Right lobe of liver (tissue), 6 donors: ENCODE data around the gene THEM4. TPM values are rescaled to one million over a fixed set of nuclear protein-coding genes. Genes with fewer than 3 reads are reported as not detected.

Experiments
- ATAC-seq, 4 donors: fragments of 200-7000 bp; cut with Tn5 transposase; one replicate each; pipeline ENCODE4 v1.9.1; 2020; ENCODE audit warnings: mild to moderate bottlenecking in 4 of 4, moderate library complexity in 4 of 4
- DNase-seq, 3 donors: peaks; one replicate each; pipeline ENCODE4 v3.0.0-alpha.2; 2020
- H3K27ac ChIP-seq, 3 donors: fragments of 200-600 bp; one replicate each; pipeline ENCODE4 v1.8.0; 2022
- H3K27me3 ChIP-seq, 2 donors: fragments of 200-600 bp; one replicate each; pipeline ENCODE4 v1.8.0; 2022
- H3K36me3 ChIP-seq, 4 donors: fragments of 200-600 bp; sonication (generic) in 1 of 4; one replicate each; pipeline versions ENCODE4 v1.5.1 to v1.8.0; 2017 to 2022; ENCODE audit warnings: control low read depth in 1 of 4
- H3K4me1 ChIP-seq, 4 donors: fragments of 200-600 bp; sonication (generic) in 1 of 4; one replicate each; pipeline versions ENCODE4 v1.5.1 to v1.8.0; 2017 to 2022; ENCODE audit warnings: control low read depth in 1 of 4
- H3K4me3 ChIP-seq, 3 donors: fragments of 200-600 bp; one replicate each; pipeline ENCODE4 v1.8.0; 2022
- H3K9me3 ChIP-seq, 4 donors: fragments of 200-600 bp; sonication (generic) in 1 of 4; one replicate each; pipeline versions ENCODE4 v1.5.1 to v1.8.0; 2017 to 2022; ENCODE audit warnings: control low read depth in 1 of 4
- POLR2A ChIP-seq: fragments of 450-650 bp; IDR thresholded peaks from one replicate; pipeline ENCODE4 v1.6.1; 2017; ENCODE audit warnings: antibody characterized with exemption, mild to moderate bottlenecking
- WGBS: methylation state at CpG from one replicate; pipeline ENCODE4 v1.1.6; 2018; ENCODE audit warnings: low coverage, low lambda C conversion rate; ENCODE audit not compliant: insufficient coverage; ENCODE audit errors: missing lambda C conversion rate; 5-methylcytosine and 5-hydroxymethylcytosine counted together
- intact Hi-C, 2 donors: fragments of 100-400 bp; cut with DNase I; formaldehyde crosslinking; loops; one replicate each; pipeline versions ENCODE4 v1.11.2 to v1.14.1; 2022
- total RNA-seq, 6 experiments: library from RNA; depleted of rRNA in 2 of 6; stranded (reverse); fragments of >200 nt in 2 of 6; fragmentation: NEBNext Ultra II Directional in 3 of 6; extraction: Animal tissue kit (Norgen Biotek cat#: 25700) in 3 of 6; gene quantifications; one replicate each; pipeline versions ENCODE4 v1.1.0 to v1.2.4, GENCODE V29; 2016 to 2023
- TF ChIP-seq, protein P1 (sequence below), 4 donors: fragments of 200-600 bp in 3 of 4; fragments of 450-650 bp in 1 of 4; IDR thresholded peaks; one replicate each; pipeline versions ENCODE4 v1.5.1 to v1.8.0; 2016 to 2022; ENCODE audit warnings: antibody characterized with exemption in 4 of 4, mild to moderate bottlenecking in 2 of 4
- donor health status: DM: no; HTN: yes; CAD: no.
- donor health status: DM: no; HTN: no; CAD: no.
- donor health status: DM: no; HTN: no; CAD: no.
- donor health status: DM: no; HTN: yes; CAD: no.
- donor health status: DM: no; HTN: yes; CAD: no.

THEM4 gene
- total RNA-seq, 6 experiments from 2014 or later: 8.5 to 19.1 (median 9.2) TPM

DNA sequence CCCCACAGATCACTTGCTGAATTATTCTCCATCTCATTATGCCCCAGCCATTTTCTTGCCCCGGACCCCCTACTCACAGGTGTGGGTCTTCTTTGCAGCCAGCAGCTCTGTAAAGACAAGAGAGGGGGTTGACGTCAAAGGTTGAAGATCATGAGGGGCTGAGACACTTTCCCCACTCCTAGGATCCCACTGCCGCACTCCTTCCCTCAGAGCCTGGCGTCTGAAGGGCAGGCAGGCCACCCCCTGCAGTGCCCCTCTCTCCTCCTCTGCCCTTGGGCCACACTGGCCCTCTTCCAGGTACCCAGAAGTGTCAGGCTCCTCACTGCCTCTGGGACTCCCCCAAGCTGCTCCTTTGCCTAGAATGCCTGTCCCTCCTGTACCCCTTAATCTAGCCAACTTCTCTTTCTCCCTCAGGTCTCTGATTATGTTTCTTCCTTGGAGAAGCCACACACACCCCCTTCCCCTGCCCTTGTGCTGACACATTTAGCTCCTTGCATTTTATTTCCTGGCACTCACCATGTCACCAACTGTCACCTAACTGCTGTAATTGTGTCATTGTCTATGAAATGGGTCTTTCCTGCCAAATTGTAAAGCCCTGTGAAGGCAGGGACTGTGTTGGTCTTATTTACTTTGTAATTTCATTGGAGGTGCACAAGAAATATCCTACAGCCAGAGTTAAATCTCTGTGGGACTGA lies 79.8 kb downstream of the THEM4 start:
- ATAC-seq (no peak), DNase-seq (peak in 1 of 3 donors; percentile 13)
- no peaks in the 10 kb centered on the region for H3K9me3 ChIP-seq
- peaks cover 0 to 4% (median 1%) of the 10 kb centered on the region in 4 donors for H3K36me3 ChIP-seq
- H3K4me1 ChIP-seq: peaks cover 0 to 75% (median 27%) of the 10 kb centered on the region in 4 donors
- H3K27me3 ChIP-seq: no peaks in the 10 kb centered on the region
- TF ChIP-seq, protein P1, sequence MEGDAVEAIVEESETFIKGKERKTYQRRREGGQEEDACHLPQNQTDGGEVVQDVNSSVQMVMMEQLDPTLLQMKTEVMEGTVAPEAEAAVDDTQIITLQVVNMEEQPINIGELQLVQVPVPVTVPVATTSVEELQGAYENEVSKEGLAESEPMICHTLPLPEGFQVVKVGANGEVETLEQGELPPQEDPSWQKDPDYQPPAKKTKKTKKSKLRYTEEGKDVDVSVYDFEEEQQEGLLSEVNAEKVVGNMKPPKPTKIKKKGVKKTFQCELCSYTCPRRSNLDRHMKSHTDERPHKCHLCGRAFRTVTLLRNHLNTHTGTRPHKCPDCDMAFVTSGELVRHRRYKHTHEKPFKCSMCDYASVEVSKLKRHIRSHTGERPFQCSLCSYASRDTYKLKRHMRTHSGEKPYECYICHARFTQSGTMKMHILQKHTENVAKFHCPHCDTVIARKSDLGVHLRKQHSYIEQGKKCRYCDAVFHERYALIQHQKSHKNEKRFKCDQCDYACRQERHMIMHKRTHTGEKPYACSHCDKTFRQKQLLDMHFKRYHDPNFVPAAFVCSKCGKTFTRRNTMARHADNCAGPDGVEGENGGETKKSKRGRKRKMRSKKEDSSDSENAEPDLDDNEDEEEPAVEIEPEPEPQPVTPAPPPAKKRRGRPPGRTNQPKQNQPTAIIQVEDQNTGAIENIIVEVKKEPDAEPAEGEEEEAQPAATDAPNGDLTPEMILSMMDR (IDR thresholded peaks at IDR 0.05): no peak
- no peak for TF ChIP-seq POLR2A
- intact Hi-C loops: no loop called here
- H3K4me3 ChIP-seq: no peak overlapping the region
- WGBS: 21% methylated on average over 2 of the region's 4 CpGs
- no peak overlapping the region for H3K27ac ChIP-seq

DNA sequence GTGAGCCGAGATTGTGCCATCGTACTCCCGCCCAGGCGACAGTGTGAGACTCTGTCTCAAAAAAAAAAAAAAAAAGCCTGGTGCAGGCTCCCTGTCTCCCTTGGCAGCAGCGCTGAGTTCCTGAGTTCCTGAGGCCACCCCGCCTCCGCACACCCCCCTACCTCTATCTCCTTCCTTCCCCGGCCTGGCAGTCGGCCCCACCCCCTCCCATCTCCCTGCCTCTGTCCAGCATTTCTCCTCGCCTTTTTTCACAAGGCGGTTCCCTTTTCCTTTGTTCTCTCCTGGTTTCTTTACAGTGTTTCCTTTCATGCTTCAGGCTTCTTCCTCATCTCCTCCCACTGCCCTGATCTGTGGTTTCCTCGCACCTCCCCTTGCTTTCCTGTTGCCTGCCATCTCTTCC lies 80.4 kb downstream of the THEM4 start:
- no peak for TF ChIP-seq POLR2A
- TF ChIP-seq, protein P1 (IDR thresholded peaks at IDR 0.05): no peak
- no peak overlapping the region for H3K27ac ChIP-seq
- 2% methylated on average over 5 of the region's 12 CpGs for WGBS
- ATAC-seq (peak in 1 of 4 donors; percentile 3), DNase-seq (peak in 2 of 3 donors; percentile 62 to 69)
- H3K4me1 ChIP-seq: peaks cover 0 to 69% (median 25%) of the 10 kb centered on the region in 4 donors
- H3K9me3 ChIP-seq: no peaks in the 10 kb centered on the region
- H3K27me3 ChIP-seq: no peaks in the 10 kb centered on the region
- no peak overlapping the region for H3K4me3 ChIP-seq
- H3K36me3 ChIP-seq: peaks cover 0 to 4% (median 1%) of the 10 kb centered on the region in 4 donors
- intact Hi-C loops: no loop called here

DNA sequence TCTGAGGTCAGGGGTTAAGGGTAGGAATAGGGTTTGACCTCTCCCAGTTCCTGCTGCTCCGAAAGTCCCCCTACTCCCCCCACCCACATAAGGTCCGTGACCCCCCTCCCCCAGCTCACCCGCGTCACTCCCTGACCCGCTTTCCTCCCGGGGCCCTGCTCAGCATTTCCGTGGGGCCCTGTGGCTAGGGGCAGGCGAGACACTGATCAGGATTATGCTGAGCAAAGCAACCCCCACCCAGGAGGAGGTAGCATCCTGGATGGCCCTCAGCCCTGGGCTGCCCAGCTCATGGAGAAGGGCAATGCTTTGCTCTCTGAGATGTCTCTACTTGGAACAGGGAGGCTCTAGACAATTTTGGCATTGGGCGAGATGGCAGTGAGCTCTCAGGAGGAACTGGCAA lies 81.5 kb downstream of the THEM4 start:
- H3K4me1 ChIP-seq: peaks cover 0 to 60% (median 20%) of the 10 kb centered on the region in 4 donors
- no peak overlapping the region for H3K4me3 ChIP-seq
- ATAC-seq (no peak), DNase-seq (peak in 1 of 3 donors; percentile 26)
- WGBS: 18% methylated on average over 6 of the region's 9 CpGs
- H3K27me3 ChIP-seq: no peaks in the 10 kb centered on the region
- peaks cover 0 to 4% (median 1%) of the 10 kb centered on the region in 4 donors for H3K36me3 ChIP-seq
- H3K9me3 ChIP-seq: no peaks in the 10 kb centered on the region
- intact Hi-C loops: no loop called here
- no peak overlapping the region for H3K27ac ChIP-seq
- TF ChIP-seq, protein P1 (IDR thresholded peaks at IDR 0.05): no peak
- TF ChIP-seq POLR2A: no peak

DNA sequence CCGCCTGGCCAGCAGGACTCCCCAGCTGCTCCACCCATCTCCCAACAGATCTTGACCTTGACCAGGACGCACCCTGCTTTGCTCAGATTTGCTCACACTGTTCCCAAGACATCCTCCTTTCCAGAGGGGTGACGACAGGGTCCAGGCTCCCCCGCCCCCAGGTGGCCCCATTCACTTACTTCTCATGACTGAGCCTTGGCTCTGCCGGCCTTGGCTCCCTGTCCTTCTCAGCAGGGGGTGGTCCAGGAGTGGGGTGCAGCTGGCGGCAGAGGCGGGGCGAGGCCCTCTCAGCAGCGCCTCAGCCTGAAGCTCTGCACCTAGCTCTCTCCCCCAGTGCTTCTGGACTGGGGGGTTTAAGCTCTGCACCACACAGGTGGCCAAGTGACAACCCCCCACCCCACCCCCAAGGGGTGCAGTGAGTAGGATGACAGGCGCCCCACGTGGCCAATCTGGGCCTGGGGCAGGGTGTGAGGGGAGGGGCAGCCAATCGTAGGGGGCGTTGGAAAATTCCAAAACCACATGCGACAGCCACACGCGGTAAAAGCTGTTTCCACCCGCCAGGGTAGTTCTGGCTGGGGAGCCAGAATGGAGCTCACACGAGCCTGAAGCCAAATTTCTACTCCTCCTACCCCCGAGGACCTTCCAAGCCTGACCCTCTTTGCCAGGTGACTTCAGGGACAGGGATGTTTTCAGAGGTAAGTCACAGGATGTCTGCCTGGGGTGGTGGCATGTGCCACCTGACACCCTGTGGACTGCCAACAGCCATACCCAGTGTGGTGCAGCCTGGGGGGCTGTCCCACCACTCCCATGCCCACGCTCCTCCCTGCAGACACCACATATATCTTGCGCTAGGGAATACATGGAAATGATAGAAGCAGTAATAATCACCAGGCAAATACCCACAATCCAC lies 83.3 kb downstream of the THEM4 start:
- ATAC-seq (no peak), DNase-seq (peak in 1 of 3 donors; percentile 38)
- Histone ChIP-seq H3K4me1 (peaks cover 0 to 67% (median 20%) of the 10 kb centered on the region in 4 donors), H3K27me3 (no peaks in the 10 kb centered on the region), H3K9me3 (no peaks in the 10 kb centered on the region), H3K36me3 (peaks cover 0 to 4% (median 1%) of the 10 kb centered on the region in 4 donors), H3K4me3 (no peak overlapping the region), H3K27ac (no peak overlapping the region)
- TF ChIP-seq POLR2A: no peak
- TF ChIP-seq, protein P1 (IDR thresholded peaks at IDR 0.05): no peak
- 66% methylated on average over 16 of the region's 21 CpGs for WGBS
- intact Hi-C loops: no loop called here
